Motor neuron (in vitro differentiated cells): ENCODE results near the gene HNRNPU. TPM values are rescaled to one million over a fixed set of nuclear protein-coding genes. Genes with fewer than 3 reads are reported as not detected.

Experiments
- ATAC-seq, 8 experiments: fragments of 200-7000 bp; cut with Tn5 transposase; replicated peaks in 6 of 8; 2 replicates each; pipeline ENCODE4 v1.8.0; 2021; ENCODE audit warnings: mild to moderate bottlenecking in 8 of 8, moderate library complexity in 8 of 8
- H3K27ac ChIP-seq, 2 donors: fragments of 250-450 bp; sonication (Bioruptor Pico); 2 replicates each; pipeline ENCODE4 v1.9.0; 2021; ENCODE audit warnings: antibody characterized with exemption in 2 of 2, mild to moderate bottlenecking in 2 of 2, moderate library complexity in 1 of 2
- H3K4me1 ChIP-seq, 2 donors: fragments of 250-450 bp; sonication (Bioruptor Pico); replicated peaks in 1 of 2; 2 replicates each; pipeline ENCODE4 v1.6.1; 2021; ENCODE audit warnings: antibody characterized with exemption in 2 of 2, mild to moderate bottlenecking in 2 of 2, moderate library complexity in 1 of 2
- H3K4me3 ChIP-seq, 5 donors: fragments of 250-450 bp; sonication (Bioruptor Pico); 2 replicates each; pipeline ENCODE4 v1.9.0; 2021; ENCODE audit warnings: antibody characterized with exemption in 5 of 5, mild to moderate bottlenecking in 5 of 5, moderate library complexity in 4 of 5
- WGBS, 10 experiments: fragments of 450-650 bp; shearing (Covaris generic); methylation state at CpG; one replicate each; pipeline ENCODE4 v1.0.0; 2022; 5-methylcytosine and 5-hydroxymethylcytosine counted together
- in situ Hi-C, 9 experiments: fragments of 400-800 bp; cut with MboI; loops; one replicate each; pipeline ENCODE4 v1.15.0; 2021; ENCODE audit warnings: low sequenced_read_pairs in 9 of 9, low pct_unique_long_range_greater_than_20kb in 2 of 9; ENCODE audit not compliant: unreplicated experiment in 9 of 9
- total RNA-seq, 8 experiments: library from RNA; unstranded; fragments of 300-600 nt; gene quantifications; 2 replicates each; pipeline versions ENCODE4 v1.2.3 to v1.2.4, GENCODE V29; 2022

The HNRNPU gene
- total RNA-seq, 8 experiments from 2014 or later, result 243 to 657 (median 314) TPM

DNA sequence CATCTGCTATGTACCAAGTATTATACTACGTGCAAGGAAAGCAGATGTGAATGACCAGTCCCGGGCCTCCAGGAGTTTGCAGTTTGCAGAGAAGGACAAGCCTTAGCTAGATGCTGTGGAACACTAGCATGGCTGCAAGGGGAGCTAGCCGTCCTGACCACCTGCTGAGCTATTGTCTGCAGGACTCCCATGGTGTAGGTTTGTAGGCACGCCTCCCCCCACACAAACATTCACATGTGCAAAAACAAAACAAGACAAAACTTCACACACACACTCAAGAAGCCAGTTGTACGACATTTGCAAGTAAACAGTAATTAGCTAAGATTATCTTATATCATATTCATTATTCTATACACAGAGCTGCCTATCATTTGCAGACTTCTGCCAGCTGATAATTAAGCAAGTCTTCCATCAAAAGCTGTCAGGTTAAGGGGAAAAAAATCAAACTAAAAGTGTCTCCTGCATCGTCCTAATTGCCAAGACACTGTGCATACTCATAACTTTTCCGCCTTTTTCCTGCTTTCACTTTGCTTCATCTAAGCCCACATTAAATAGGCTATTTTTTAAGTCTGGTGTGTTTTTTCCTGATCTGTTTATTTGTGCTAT, 10.7 kb upstream of the HNRNPU start:
- no peak overlapping the region for H3K27ac ChIP-seq
- WGBS, 10 experiments, result 8 to 90% (median 36%) methylated on average over 3 to 7 of the region's 7 CpGs

DNA sequence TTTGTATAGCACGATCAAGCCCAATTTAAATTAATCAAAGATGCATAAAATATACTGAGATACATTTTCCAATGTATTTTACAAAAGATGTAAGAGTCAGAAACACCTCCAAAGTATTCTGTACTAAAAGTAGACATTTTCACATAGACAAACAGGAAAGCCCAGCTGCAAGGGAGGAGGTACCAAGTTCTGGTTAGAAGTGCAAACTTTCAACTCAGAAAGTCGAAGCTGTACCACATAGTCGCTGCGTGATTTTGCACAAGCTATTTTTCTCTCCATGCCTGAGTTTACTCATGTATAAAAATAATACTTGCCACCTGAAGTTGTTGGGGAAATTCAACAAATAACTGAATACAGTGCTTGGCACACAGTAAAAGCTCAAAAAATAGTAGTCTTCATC, 5.6 kb upstream of the HNRNPU start:
- 88 to 100% (median 97%) methylated on average over 1 to 4 of the region's 4 CpGs for WGBS, 10 experiments
- Histone ChIP-seq H3K4me3 (no peak overlapping the region), H3K27ac (no peak overlapping the region), H3K4me1 (peaks cover 9 to 16% of the 10 kb centered on the region in 2 donors)
- ATAC-seq, result no peak
- in situ Hi-C loops, result loop anchor here in 2 of 9 experiments (25.0 kb wide), 1 partner anchor 167 kb away; no protein-coding TSS in a partner anchor

More for the DNA sequence above, 10.7 kb upstream of the HNRNPU start:
- peak in 1 of 8 experiments; percentile 24 for ATAC-seq
- Histone ChIP-seq H3K4me1 (no peaks in the 10 kb centered on the region), H3K4me3 (no peak overlapping the region)
- in situ Hi-C loops, result loop anchor here in 3 of 9 experiments (25.0 kb wide), 1 partner anchor 162 kb away; no protein-coding TSS in a partner anchor

DNA sequence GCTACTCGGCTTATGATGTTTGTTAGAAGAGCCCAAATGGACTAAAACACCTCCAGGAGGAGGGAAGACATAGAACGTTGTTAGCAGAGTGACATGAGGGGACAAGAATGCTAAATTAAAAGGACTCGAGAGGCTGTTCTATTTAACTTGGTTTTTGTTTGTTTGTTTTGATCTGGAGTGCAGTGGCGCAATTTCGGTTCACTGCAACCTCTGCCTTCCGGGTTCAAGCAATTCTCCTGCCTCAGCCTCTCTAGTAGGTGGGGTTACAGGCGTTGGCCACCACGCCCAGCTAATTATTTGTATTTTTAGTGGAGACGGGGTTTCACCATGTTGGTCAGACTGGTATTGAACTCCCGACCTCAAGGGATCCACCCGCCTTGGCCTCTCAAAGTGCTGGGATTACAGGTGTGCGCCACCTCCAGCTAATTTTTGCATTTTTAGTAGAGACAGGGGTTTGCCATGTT, 5.1 kb upstream of the HNRNPU start:
- Histone ChIP-seq H3K27ac (no peak overlapping the region), H3K4me1 (peaks cover 9 to 16% of the 10 kb centered on the region in 2 donors), H3K4me3 (no peak overlapping the region)
- in situ Hi-C loops, result loop anchor here in 2 of 9 experiments (25.0 kb wide), 1 partner anchor 168 kb away; no protein-coding TSS in a partner anchor
- 64 to 100% (median 89%) methylated on average over 1 to 12 of the region's 12 CpGs; no CpG with 5 or more reads in 2 of the 10 experiments for WGBS, 10 experiments
- ATAC-seq, result no peak

DNA sequence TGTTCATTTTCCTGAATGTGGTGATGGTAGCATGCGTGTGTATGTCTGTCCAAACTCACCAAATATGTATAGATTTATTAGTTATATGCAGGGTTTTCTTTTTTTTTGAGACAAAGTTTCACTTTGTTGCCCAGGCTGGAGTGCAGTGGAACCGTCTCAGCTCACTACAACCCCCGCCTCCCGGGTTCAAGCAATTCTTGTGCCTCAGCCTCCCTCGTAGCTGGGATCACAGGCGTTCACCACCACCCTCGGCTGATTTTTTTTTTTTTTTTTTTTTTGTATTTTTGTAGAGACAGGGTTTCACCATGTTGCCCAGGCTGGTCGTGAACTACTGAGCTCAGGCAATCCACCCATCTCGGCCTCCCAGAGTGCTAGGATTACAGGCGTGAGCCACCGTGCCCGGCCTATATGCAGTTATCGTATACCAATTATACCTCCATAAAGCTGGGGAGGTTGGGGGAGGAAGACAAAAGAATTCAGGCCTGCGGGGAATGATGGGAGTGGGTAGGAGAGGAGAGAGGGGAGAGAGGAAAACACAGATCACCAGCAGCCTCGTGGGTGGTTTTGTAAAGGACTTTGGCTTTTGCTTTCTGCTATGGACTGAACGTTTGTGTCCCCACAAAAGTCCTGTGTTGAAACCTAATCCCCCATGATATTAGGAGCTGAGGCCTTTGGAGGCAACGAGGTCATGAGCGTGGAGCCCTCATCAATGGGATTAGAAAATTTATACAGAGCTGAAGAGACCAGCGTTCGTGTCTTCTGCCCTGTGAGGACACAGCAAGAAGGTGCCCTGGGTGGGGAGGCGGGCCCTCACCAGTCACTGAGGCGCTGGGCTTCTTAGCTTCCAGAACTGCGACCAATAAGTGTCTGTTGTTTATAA, 4.4 kb upstream of the HNRNPU start:
- 88 to 100% (median 95%) methylated on average over 1 to 23 of the region's 23 CpGs for WGBS, 10 experiments
- ATAC-seq, result no peak
- no peak overlapping the region for H3K27ac ChIP-seq
- in situ Hi-C loops, result loop anchor here in 2 of 9 experiments (25.0 kb wide), 1 partner anchor 169 kb away; no protein-coding TSS in a partner anchor
- H3K4me3 ChIP-seq, result no peak overlapping the region
- H3K4me1 ChIP-seq, result peaks cover 9 to 16% of the 10 kb centered on the region in 2 donors

DNA sequence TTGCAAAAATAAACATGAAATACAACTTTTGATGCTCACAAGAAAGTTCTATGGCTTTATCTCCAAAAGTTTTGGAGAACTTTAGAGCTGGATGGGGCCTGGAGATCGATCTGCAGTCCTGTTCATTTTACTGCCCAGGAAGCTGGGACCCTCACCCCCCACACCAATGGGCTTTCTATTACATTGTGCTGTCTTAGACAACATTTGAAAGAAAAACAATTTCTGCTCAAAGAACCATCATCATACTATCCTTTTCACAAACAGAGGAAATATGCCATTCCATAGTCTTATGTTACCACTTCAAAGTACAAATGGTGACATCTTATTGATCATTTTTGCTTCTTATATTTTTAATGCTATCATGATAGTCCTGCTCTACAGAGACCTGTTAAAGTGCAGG, 2.0 kb upstream of the HNRNPU start:
- Histone ChIP-seq H3K27ac (no peak overlapping the region), H3K4me1 (peaks cover 9 to 20% of the 10 kb centered on the region in 2 donors), H3K4me3 (no peak overlapping the region)
- 64 to 100% (median 83%) methylated on average over 1 of the region's 1 CpG; no CpG with 5 or more reads in 3 of the 10 experiments for WGBS, 10 experiments
- in situ Hi-C loops, result loop anchor here in 2 of 9 experiments (25.0 kb wide), 1 partner anchor 171 kb away; no protein-coding TSS in a partner anchor
- ATAC-seq, result no peak

DNA sequence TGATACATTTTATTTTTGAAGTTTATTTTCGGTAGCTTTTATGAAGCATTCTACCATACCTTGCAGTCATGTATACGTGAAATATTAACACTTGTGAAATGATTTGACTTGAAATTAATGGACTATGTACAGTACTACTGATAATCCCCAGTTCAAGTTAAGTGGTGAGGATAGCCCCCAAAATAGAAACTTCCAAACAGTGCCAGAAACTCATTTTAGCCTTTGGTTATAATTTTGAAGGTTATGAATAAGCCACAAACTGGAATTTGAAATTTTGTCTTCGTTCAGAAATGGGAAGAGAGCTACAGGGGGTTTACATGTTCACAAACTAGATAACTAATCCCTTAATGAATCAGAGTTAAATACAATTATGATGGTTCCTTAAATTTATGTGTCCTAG, 1.5 kb upstream of the HNRNPU start:
- no peak for ATAC-seq
- H3K4me3 ChIP-seq, result peak overlapping the region in 1 of 5 donors; percentile 94
- in situ Hi-C loops, result loop anchor here in 2 of 9 experiments (25.0 kb wide), 1 partner anchor 171 kb away; no protein-coding TSS in a partner anchor
- 41 to 100% (median 67%) methylated on average over 2 to 3 of the region's 3 CpGs for WGBS, 10 experiments
- H3K4me1 ChIP-seq, result peaks cover 11 to 25% of the 10 kb centered on the region in 2 donors
- H3K27ac ChIP-seq, result peak overlapping the region; percentile 18 to 87

DNA sequence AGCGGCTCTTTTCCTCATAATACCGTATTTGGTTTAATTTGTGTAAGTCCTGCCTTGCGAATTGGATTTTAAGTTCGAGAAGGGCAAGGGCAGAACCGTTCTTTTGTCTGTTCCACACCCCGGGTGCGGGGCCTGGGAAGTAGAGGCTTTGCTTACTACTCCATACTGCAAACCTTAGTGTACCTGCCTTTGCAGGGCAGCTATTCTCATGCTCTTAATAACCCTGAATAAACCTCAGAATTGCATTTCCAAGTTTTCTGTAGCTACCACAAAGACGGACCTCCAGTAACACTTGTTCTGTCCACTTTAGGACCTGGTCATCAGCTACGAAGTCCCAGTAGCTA, 657 bp upstream of the HNRNPU start:
- peak in 1 of 8 experiments; percentile 0 for ATAC-seq

DNA sequence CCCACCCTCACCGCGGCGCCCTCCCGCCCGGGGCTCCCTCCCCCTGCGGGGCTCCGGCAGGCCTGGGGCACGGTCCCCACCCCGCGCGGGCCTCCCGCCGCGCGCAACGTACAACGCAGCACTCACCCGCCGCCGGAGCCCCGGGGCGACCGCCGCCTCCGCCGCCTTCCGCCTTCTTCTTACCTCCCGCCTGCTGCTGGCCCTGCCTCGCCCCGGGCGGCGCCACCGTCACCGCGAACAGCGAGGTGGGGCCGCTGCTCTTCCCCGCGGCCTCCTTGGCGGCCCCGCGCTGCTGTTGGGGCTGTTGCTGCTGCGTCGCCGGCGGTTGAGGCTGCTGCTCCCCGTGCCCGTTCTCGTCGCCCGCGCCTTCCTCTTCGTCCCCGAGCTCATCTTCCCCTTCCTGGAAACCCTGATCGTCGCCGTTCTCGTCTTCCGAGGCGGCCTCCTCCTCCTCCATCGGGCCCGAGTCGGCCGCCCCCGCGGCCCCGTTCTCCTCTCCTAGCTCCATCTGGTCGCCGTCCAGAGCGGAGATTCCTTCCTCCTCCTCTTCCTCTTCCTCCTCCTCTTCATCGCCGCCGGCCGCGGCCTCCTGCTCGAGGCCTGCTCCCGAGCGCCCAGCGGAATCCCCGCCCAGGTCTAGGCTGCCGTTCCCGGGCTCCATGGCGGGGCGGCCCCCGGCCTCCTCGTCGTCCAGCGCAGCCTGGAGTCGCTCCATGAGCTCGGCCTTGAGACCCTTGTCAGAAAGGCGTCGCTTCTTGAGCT, 671 bp downstream of the HNRNPU start:
- ATAC-seq, result peak in 7 of 8 experiments; percentile 1 to 5 (median 3)
- 0 to 1% (median 0%) methylated on average over 5 to 30 of the region's 92 CpGs; no CpG with 5 or more reads in 6 of the 10 experiments for WGBS, 10 experiments
- in situ Hi-C loops, result loop anchor here in 2 of 9 experiments (25.0 kb wide), 1 partner anchor 174 kb away; no protein-coding TSS in a partner anchor
- H3K27ac ChIP-seq, result peak overlapping the region; percentile 96 to 97
- H3K4me3 ChIP-seq, result peak overlapping the region; percentile 61 to 94 (median 86)
- H3K4me1 ChIP-seq, result peaks cover 18 to 44% of the 10 kb centered on the region in 2 donors

More for the DNA sequence above, 657 bp upstream of the HNRNPU start:
- in situ Hi-C loops, result loop anchor here in 2 of 9 experiments (25.0 kb wide), 1 partner anchor 172 kb away; no protein-coding TSS in a partner anchor
- Histone ChIP-seq H3K4me3 (peak overlapping the region; percentile 61 to 94 (median 86)), H3K4me1 (peaks cover 14 to 34% of the 10 kb centered on the region in 2 donors), H3K27ac (peak overlapping the region; percentile 87 to 97)
- whole genome bisulfite sequencing, 10 experiments, result 0 to 21% (median 8%) methylated on average over 2 to 9 of the region's 9 CpGs

DNA sequence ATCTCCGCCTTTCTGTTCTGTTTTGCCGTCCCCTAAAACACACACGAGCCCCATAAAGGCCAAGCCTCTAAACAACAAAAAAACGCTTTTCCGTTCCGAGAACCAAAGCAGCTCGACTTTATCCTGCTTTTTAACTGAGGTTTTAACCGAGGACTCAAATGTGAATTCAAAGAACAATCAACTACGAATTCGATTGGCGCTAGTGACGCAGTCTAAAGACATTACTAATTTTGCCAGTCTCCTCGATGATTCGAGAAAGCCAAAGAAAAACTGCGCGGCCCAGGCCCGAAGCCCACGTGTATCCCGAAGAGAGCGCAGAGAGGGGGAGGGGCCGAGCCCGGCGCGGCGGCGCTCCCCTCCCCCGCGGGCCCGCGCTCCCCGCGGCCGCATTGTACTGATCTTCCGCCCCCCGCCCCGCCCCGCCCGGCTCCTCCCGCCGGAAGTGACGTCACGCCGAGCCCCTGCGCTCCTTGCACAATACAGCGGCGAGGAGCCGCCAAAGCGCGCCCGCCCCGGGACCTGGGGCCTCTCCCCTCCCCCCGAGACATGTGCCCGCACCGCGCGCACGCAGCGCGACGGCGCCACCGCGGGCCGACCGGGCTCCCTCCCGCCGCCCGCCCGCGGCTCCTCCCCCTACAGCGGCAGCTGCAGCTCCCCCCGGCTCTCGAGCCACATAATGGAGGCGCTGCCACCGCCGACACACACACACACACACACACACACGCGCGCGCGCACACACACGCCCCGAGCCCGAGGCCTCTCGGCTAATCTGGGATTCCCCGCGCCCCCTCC, 1.4 kb downstream of the HNRNPU start:
- in situ Hi-C loops, result loop anchor here in 2 of 9 experiments (25.0 kb wide), 1 partner anchor 174 kb away; no protein-coding TSS in a partner anchor
- WGBS, 10 experiments, result 0 to 2% (median 0%) methylated on average over 1 to 19 of the region's 87 CpGs
- ATAC-seq, result peak; percentile 60 to 84 (median 81)

DNA sequence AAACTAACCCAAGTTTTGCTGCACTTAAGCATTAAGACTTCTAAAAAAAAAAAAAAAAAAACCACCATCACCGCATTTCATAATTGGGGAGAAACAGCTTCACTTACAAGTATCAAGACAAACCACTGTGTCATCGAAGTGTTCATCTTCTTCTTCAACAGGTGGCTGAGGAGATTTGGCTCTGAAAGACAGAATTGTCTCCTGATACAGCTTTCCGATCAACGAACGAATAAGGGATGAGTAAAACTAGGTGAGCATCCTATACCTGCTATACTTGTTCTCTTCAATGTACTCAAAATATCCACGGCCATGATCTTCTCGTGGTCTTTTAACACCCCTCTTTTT, 2.0 kb downstream of the HNRNPU start:
- WGBS, 10 experiments, result 0 to 6% (median 0%) methylated on average over 1 to 7 of the region's 7 CpGs; no CpG with 5 or more reads in 1 of the 10 experiments
- in situ Hi-C loops, result loop anchor here in 2 of 9 experiments (25.0 kb wide), 1 partner anchor 175 kb away; no protein-coding TSS in a partner anchor
- H3K4me3 ChIP-seq, result peak overlapping the region; percentile 61 to 94 (median 86)
- peak overlapping the region; percentile 96 to 97 for H3K27ac ChIP-seq
- no peak for ATAC-seq
- H3K4me1 ChIP-seq, result peaks cover 18 to 44% of the 10 kb centered on the region in 2 donors

More for the DNA sequence above, 1.4 kb downstream of the HNRNPU start:
- Histone ChIP-seq H3K27ac (peak overlapping the region; percentile 96 to 97), H3K4me3 (peak overlapping the region; percentile 61 to 94 (median 86)), H3K4me1 (peaks cover 18 to 44% of the 10 kb centered on the region in 2 donors)

DNA sequence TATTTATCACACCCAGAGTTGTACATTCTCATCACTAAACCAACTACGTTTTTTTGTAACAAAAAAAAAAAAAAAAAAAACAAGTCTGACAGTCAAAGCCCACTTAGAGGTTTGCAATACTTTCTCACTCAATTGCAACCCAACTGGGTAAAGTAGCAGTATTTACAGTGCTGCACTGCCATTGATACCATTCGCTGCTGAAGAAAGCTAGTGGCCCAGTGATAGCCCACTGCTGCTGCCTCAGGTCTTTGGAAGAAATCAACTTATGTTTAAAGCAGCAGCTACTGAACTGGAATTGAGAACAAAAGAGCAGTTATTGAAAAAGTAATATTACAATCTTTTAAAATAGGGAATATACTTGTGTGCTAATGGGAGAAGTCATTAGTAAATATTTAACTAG, 2.7 kb downstream of the HNRNPU start:
- 0 to 14% (median 0%) methylated on average over 1 to 2 of the region's 2 CpGs; no CpG with 5 or more reads in 1 of the 10 experiments for WGBS, 10 experiments
- ATAC-seq, result no peak
- in situ Hi-C loops, result loop anchor here in 2 of 9 experiments (25.0 kb wide), 1 partner anchor 176 kb away; no protein-coding TSS in a partner anchor
- Histone ChIP-seq H3K4me1 (peaks cover 18 to 43% of the 10 kb centered on the region in 2 donors), H3K4me3 (peak overlapping the region; percentile 61 to 94 (median 86)), H3K27ac (no peak overlapping the region)
